IPS DF 19.7 (cell line): Measurements from ENCODE around the gene ATP5PD.
"Not testable (repeated sequence)": the region's sequence is repeated elsewhere in the genome, so short reads cannot be mapped to it uniquely, and the experiment has no call there.

Experiments used
- DNase-seq: peaks from one replicate; pipeline ENCODE4 v3.0.0-alpha.2; 2013; ENCODE audit warnings: low read depth, low spot score

ATP5PD gene

DNA sequence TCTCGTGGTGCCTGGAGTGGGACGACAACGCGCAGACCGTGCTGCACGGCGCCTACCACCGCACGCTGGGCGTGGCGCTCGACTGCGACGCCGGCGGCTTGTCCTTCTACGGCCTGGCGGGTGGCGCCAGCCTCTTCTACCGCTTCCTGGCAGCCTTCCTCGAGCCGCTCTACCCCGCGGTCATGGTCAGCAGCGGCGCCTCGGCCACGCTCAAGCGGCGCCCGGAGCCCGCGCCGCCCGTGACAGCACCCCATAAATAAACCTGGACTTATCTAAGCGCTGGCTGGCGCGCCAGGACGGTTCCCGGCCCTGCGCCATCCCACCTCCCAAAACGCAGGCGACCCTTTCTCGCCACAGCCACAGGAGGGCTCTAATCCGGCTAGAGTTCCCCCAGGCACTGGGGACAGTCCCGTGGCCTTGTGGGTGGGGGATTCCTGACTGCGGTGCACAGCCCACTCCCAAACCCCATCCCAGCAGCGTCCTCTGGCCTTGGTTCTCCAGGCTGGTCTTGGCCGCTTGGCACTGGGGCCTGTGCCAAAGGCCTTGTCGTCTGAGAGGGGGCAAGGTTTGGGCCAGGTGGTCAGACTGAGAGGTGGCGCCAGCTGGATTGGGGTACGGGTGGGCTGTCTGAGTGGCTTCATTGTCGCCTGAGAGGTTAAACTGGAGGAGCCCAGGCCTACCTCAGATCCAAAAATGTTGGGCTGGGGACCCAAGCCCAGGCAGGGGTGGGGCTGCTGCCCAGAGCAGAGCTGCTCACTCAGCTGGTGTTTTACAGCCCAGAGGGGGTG lies 30.9 kb upstream of the ATP5PD start:
- DNase-seq: no peak

DNA sequence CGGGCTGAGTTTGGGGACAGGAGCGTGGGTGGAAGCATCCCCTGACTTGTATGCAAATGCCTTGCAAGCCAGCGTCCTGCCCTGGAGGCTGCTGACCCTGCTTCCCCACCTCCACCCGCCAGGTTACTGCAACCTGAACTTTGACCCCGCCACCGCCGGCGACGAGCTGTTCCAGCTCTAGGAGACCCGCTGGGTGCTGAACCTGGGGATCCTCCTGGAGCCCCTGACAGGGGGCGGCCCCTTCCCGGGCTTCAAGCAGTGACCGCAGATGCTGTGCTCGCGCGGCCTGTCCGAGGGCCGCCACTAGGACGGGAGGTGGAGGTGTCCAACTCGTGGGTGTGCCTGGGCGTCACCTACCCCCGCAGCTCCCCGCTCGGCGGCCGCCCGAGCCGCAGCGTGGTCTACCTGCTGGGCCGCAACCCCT lies 30.3 kb upstream of the ATP5PD start:
- DNase-seq: no peak

DNA sequence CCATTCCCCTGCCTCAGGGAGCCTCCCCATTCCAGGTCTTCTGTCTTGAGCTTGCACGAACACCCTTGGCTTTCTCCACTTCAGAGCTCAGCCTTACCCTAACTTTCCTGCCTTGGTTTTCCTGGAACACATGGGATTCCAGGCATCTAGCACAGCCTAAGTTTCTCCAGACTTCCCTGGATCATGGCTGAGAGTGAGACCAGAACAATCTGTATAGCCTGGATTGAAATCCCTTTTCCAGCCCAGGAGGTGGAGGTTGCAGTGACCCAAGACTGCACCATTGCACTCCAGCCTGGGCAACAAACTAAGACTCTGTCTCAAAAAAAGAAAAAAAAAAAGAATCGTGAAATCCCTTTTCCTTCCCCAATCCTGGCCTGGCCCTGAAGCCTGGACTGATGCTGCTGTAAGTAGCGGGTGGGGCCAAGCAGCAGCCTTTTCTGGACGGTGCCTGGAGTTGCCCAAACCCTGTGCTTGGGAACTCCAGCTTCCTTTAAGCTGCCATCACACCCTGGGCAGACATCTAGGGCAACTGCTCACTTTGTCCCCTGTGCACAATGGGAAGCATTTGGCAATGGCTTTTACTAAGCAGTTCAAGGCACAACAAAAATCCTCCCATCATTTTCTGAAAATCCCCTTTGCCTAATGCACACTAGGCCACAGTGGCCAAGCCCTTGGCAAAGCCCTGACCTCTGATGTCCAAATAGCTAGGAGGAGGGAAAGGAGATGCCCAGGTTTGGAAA lies 29.0 kb upstream of the ATP5PD start:
- no peak for DNase-seq

DNA sequence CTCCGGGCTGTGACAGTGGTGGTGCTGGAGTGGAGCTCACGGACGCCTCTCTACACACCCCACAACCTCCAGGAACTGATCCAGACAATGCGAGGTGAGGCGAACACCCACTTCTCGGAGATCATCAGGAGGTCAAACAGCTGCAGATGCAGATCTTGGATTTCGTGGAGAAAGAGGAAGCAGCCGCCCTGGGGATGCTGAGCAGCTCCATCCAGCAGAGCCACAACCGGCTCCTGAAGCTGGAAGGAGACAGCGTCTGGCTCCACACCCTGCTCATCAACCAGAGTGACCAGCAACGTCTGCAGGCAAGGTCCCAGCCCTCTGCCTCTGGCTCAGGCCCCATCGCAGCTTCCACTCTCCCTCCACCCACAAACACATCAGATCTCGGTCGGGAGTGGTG lies 27.8 kb upstream of the ATP5PD start:
- DNase-seq: no peak

DNA sequence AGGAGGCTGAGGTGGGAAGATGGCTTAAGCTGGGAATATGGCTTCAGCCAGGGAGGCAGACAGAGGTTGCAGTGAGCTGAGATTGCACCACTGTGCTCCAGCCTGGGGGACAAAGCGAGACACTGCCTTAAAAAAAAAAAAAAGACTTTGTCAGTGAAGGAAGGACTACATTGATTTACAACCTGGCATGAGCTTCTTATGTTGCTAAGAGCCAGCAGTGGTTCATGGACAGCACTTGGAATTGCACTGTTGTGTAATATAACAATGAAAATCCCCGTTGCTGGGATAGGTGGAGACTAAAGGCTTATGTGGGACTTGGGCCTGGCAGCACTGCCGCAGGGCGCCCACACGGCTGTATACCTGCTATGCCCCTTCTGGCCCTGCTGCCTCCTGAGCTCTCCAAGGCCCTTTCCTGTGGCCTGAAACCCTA lies 26.9 kb upstream of the ATP5PD start:
- DNase-seq: no peak

DNA sequence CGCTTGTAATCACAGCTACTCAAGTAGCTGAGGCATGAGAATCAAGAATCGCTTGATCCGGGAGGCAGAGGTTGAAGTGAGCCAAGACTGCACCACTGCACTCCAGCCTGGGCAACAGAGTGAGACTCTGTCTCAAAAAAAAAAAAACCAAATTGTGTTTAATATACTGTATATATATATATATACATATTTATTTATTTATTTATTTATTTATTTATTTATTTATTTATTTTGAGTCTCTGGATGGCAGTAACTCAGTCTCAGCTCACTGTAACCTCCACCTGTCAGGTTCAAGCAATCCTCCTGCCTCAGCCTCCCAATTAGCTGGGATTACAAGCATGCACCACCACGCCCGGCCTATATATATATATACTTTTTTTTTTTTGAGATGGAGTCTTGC lies 26.1 kb upstream of the ATP5PD start:
- DNase-seq: not testable (repeated sequence)

DNA sequence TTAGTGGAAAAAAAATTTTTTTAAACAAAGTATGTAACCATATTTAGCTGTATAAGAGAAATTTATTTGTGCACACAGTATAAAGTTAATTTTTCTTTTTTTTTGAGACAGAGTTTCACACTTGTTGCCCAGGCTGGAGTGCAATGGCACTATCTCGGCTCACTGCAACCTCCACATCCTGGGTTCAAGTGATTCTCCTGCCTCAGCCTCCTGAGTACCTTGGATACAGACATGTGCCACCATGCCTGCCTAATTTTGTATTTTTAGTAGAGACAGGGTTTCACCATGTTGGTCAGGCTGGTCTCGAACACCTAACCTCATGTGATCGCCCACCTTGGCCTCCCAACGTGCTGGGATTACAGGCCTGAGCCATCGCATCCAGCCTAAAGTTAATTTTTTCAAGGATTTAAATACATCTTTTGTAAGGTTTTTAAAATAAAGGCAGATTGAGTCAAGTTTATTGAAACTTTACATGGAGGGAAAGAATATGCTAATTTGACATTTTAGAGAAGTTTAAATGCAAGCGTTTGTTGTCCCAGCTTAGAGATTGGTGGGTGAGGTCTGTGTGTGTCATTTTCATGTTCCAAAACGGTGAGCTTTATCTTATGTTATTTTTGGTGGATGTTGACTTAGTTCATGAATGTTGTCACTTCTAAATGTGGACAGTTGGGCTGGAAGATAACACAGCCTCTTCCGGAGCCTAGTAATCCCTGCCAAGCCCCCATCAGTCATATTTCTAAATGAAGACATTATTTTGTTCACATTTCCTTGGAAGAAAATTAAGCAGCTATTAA lies 24.9 kb upstream of the ATP5PD start:
- not testable (repeated sequence) for DNase-seq

DNA sequence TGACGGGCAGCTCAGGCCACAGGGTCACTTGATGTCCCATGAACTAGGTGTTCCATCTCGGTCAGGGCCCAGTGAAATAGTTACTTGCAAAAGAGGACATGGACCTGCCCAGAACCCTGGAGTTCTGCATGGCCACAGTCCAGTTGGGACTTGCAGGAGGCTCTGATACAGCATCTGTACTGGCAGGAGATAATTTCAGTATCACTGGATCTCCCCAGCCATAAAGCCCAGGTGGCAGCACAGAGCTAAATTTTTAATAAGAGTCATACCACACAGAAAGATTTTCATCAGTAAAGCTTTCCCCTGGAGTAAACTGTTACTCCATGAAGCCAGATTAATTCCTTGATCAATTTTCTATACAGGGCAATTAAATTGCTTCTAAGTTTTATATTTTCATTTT lies 23.0 kb upstream of the ATP5PD start:
- DNase-seq: no peak

DNA sequence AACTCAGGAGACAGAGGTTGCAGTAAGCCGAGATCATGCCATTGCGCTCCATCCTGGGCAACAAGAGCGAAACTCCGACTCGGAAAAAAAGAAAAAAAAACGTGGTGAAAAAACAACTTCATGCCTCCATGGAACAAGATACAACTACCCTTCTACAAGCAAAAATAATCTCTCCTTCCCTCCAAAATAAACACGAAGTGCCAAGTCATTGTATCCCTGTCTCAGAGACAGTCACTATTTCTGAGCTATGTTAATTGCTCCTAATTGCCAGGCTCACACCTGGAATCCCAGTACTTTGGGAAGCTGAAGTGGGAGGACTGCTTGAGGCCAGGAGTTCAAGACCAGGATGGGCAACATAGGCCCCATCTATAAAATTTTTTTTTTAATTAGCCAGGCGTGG lies 22.0 kb upstream of the ATP5PD start:
- DNase-seq: no peak

DNA sequence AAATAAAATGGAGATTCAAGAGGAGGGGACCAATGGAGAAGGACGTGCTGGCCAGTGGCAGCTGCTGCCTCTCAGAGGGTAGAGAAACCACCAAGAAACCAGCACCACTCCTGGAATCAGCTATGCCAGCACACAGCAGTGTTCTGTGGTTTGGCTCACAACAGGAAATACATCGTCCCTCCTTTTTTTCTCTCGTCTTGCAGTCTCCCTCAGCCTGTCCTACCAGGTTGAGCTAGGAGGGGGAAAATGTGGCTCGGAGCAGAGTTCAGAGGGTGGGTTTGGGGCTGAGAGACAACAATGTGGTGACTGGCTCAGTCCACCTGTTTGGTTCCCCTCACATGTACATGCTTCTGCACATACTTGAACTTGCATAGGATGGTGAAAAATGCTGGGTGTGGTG lies 21.1 kb upstream of the ATP5PD start:
- no peak for DNase-seq

DNA sequence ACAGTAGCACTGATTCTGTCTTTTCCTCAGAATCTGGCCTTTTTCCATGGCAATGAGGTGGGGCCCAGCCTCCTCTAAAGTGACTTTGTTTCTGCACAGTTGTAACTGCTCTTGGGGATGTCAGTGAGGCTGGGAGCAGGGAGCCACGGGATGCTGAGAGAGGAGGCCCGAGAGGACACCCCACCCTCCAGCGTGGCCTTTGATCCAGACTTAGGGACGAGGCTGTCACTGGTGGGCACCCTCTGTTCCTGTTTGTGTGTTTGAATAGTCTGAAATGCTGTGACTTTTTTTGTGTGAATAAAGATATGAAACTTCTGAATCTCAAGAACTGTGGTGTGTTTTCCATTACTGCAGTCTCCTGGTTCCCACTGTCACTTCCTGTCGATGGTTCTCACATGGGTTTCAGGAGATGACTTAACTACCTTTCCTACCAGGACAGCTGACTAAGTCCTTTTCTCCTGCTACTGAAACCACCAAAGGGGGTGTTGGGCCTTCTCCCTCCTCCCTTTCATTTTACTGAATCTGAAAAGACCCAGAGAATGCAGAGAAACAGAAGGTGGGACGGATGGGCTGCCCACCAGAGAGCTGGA lies 18.9 kb upstream of the ATP5PD start:
- DNase-seq: no peak

DNA sequence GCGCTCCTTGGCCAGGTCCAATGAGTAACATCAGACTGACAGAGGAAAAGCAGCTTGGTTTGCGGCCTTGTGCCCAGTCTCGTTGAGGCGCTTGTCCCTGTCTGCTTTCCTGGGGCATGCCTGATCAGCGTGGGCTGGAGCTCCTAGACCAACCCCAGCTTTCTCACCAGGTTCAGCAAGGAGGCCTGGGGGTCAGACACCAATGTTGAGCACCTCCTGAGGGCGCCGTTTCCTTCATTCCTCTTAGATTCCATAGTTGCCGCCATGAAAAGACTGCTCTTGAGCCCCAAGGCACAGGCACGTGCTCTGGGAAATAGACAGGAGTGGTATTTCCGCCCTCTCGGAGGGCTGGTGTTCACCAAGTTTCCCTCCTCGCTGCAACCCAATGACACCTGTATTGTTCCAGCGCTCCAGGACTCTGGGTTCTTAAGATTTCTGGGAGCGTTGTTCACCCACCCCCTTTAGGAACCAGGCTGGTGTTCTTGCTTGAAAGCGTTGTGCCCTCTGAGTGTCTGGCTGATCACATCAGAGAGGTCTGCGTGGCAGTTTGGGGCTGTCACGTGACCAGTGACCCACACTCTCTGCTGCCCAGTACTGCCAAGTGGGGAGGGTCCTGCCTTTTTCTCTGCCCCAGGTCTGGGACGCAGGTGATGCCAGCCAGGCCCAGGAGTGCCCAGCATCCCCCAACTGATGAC lies 18.2 kb upstream of the ATP5PD start:
- no peak for DNase-seq

DNA sequence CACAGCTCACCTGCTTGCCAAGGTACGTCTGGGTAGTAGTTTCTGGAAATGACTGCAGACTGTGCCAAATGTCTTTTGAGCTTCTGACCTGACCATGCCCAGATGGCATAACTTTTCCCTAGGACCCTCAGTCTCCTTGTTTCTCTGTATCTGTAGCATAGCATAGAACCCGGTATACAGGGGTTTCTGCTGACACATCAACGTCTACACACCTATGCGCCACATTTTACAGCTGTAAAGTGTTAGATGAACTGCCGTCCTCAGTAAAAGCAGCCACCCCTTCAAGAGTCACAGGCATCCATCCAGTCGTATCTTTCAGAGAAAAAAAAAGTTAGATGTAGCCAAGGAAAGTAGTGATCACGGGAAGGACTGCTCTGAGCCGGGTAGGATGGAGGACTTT lies 17.7 kb upstream of the ATP5PD start:
- DNase-seq: no peak

DNA sequence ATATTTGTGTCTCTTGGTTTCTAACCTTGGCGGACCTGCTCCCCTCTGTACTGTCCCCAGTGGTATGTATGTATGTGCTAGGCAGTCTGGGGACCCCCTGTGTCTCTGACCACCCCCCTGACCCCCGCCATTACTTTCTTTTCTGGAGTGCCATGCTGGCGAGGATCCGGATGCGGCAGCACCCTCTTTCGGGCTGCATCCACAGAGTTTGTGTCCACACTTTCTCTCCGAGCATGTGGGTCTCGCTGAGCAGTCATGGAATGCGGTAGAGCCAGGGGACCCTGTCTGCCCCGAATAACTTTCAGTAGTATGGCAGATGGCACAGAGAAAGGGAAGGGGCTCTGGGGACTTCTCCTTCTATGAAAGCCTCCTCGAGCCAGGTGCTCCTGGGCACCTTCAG lies 17.3 kb upstream of the ATP5PD start:
- no peak for DNase-seq

DNA sequence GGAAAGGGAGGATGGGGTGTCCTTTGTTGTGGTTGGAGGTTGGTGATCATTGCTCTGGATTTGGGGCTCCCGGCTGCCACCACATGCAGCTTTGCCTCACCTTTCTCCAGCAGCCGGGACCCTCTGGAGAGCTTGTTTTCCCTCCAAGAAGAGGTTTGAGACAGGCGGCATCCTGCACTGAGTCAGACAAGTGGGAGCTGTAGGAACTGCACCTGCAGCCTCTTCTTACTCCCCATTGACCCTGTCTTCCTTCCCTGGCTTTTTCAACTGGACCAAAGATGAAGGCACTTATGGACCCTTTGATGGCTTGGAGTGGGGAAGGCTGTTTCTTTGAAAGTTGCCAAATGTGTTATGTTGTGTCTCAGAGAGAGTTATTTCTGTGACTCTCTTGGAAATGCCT lies 16.9 kb upstream of the ATP5PD start:
- DNase-seq: no peak

DNA sequence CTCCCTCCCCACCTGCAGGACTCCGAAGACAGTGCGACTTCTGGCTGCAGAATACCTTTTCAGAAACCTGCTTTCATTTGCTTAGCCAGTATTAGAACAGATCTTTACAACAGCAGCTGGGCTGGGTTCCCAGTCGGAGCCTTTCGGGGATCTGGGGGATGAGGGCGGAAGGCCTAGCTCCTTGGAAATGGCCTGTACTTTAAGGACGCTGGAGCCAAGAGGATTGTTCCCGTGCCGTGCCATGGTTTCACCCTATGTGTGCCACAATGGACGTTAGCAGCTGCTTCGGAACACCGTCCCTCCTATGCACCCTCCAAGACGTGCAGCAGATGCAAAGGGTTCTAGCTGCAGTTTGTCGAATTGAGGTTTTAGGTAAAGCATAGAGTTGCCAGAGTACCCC lies 16.4 kb upstream of the ATP5PD start:
- no peak for DNase-seq

DNA sequence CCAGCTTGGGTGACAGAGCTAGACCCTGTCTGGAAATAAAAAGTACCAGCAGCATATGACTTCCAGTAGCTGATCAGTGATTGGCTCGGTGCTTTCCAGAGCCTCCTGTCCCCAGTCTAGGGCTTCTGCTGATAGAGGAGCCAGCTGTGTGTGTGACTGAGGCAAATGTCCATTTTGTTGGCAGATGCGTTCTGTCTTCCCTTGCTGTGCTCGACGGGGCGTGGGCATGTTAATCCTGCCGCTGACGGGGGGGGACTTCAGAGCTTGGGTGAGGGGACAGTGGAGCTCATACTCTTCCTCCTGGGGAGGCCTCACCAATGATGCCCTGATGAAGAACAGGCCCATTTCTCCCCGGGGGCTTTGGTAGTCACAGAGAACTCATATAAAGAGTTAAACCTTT lies 14.8 kb upstream of the ATP5PD start:
- DNase-seq: no peak

DNA sequence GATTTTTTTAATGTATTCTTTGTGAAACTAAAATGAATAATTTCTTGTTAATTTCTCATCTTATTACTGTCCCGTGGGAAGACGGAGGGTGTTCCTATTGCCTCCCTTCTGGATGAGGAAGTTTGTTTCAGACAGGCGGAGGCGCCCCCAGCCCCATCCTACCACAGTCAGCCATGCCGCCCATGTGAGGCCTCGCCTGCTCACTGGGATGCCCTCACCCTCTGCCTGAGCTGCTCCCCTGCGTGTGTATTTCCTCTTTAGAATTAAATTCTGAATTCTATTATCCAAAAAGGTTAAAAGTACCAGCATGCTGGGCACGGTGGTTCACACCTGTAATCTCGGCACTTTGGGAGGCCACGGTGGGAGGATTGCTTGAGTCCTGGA lies 14.3 kb upstream of the ATP5PD start:
- DNase-seq: no peak

DNA sequence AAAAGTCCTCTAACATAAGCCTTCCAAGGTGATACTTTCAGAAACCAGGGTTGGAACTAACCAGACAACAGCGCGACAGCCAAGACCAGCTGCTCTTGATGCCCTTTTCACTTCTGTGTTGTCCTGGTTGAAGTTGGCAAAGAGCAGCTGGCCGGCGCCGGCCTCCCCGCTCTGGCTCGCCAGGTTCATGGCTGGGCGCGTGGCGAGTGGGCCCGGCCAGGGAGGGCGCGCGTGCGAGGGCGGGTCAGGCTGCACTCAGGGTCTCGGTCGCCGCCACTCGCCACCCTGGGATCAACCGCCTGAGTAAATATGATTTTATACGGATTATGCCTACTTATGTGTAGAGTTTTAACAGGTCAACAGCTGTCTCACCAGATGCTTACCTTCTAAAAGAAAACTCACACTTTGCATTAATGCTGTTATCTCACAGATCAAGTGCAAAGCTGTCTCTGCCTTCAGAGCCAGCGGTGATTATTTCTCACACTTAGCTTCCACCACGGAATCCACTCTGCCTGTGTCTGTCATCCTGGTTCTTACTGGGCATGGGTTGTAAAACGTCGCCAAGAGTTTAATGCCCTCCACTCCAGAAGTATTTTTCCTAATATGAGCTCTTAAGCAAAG lies 13.8 kb upstream of the ATP5PD start:
- no peak for DNase-seq

DNA sequence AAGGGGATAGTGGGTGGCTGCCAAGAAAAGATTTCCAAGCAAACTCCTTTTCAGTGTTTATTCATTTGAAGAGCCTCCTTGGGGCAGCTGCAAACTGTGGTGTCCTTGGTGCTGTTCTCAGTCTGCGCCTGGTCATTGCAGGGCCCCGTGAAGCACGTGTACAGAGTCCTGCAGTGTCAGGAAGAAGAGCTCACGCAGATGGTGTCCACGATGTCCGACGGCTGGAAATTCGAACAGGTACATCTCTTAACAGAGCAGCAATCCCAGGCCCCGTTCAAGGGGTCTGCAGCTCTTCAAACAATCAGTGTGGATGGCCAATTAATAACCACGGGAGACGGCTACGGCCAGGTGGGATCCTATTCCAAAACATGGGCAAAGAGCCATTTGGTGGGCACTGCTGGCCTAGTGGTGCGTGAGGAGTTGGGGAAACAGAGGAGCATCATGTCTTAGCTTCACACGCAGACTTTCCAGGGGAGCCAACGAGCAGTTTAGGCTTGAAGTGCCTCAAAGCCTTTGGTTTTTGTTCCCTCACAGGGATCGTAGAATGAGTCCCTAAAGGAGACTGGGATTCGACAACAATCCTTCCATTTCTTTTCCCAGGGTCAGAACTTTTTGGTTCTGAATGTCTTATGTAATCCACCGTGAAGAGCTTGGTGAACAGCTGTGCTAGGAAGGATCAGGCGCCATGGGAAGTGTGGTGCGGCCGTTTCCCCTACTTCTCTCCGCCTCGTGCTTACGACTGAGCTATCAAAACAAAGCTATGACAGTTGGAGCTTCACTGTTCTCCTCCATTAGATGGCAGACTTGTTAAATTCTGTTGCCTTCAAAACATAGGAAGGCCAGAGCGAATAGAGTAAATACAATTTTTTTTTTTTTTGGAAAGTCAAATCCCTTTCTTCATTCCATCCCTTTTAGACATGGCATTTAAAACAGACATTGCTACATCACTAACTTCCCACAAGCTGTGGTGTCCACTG lies 12.9 kb upstream of the ATP5PD start:
- DNase-seq: no peak
